K562 (cell line): Measurements from ENCODE around the gene SERGEF.

Experiments
- DMBX1 ChIP-seq: fragments of 250-450 bp; sonication (Bioruptor Pico); IDR thresholded peaks from 2 replicates; pipeline ENCODE4 v1.8.0; 2022; ENCODE audit warnings: inconsistent platforms, mild to moderate bottlenecking, moderate library complexity, borderline replicate concordance
- MYNN ChIP-seq, 2 experiments: sonication (generic); formaldehyde crosslinking in 1 of 2; IDR thresholded peaks; 2 replicates each; pipeline versions ENCODE4 v1.5.0 to v1.6.1; 2016 to 2020; ENCODE audit warnings: antibody characterized with exemption in 1 of 2, missing genetic modification reagents in 1 of 2
- TBP ChIP-seq: optimal IDR thresholded peaks from 2 replicates; pipeline ENCODE3; 2011; ENCODE audit warnings: low read depth, low read length, improper control_type of control experiment

DNA sequence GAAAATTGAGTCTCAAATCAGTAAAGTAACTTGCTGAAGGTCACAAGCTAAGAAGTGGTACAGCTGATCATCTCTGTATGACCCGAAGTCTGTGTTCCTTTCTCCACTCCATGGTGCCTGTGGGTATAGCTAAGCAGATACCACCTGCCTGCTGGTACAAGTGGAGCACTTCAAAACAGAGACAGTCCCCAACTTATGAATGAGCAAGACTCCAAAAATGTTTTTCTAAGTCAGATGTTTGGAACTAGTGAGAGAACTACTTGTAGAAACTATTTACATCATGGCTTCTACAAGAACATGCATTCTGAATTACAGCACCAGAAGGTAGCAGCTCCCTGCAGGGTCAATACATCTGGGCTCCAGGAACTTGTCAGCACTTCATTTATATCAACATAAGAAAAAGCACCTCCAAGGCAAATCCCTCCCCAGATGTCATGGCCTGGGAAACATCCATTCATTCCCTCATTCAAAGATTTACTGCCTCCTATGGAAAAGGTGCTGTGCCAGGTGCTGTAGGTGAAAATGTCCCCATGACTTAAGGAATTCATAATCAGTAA is 94.7 kb downstream of the SERGEF start:
- TF ChIP-seq MYNN (IDR thresholded peaks at IDR 0.05): no peak
- TF ChIP-seq MYNN (CRISPR knock-in tag; IDR thresholded peaks at IDR 0.05): no peak
- TF ChIP-seq DMBX1 (CRISPR knock-in tag): no peak
- no peak for TF ChIP-seq TBP
